SU-DHL-6 (cell line): ENCODE results near the gene TIMP2.

Experiments used
- CTCF ChIP-seq: fragments of 200-600 bp; sonication (generic); IDR thresholded peaks from one replicate; pipeline ENCODE4 v1.5.1; 2017; ENCODE audit warnings: antibody characterized with exemption, mild to moderate bottlenecking, low read length, moderate library complexity; ENCODE audit not compliant: insufficient read depth, poor library complexity, severe bottlenecking
- EZH2phosphoT487 ChIP-seq: fragments of 200-600 bp; sonication (generic), shearing (Covaris generic); conservative IDR thresholded peaks from 2 replicates; pipeline ENCODE4 v1.6.1; 2018; ENCODE audit warnings: mild to moderate bottlenecking, antibody characterized with exemption, low read length, moderate library complexity, mixed read lengths

- TF ChIP-seq CTCF: no peak
- TF ChIP-seq EZH2phosphoT487: no peak
Observed at GRCh38 chr17:78933959-78934568, 8.9 kb upstream of the TIMP2 start.
